ENCODE results near the gene NELFE.

NELFE gene

DNA sequence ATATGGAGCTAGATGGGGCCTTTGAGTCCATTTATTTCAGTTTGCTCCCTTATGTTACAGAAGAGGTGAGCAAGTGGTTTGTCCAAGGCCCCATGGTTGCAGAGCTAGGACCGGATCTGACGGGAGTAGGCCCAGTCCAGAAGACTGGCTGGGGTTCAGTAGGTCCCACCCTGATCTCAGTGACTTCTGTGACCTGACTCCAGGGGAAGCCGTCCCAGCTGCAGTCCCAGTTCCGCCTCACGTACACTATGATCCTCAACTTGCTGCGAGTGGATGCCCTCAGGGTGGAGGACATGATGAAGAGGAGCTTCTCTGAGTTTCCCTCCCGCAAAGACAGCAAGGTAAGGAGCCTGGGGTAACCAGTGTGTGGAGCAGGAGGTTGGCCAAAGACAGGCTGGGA is 7.7 kb upstream of the NELFE start:
- Histone ChIP-seq H3K4me3 (ENCODE audit: low read length in 2 of 2) (no peak overlapping the region), H3K27ac (ENCODE audit: low read depth in 2 of 2, low read length in 2 of 2) (no peak overlapping the region), H3K9me3 (ENCODE audit: control insufficient read depth in 2 of 2, low read length in 2 of 2) (no peaks in the 10 kb centered on the region), H3K27me3 (ENCODE audit: control insufficient read depth in 2 of 2, insufficient read depth in 2 of 2, low read length in 2 of 2) (no peaks in the 10 kb centered on the region), H3K36me3 (ENCODE audit: control insufficient read depth in 2 of 2, insufficient read depth in 2 of 2, low read length in 2 of 2) (peaks cover 70 to 78% of the 10 kb centered on the region in 2 donors), H3K9ac (ENCODE audit: low read depth in 1 of 2, low read length in 2 of 2) (no peak overlapping the region), H3K4me1 (ENCODE audit: control insufficient read depth in 2 of 2, insufficient read depth in 2 of 2, low read length in 2 of 2) (peaks cover 6 to 12% of the 10 kb centered on the region in 2 donors)

DNA sequence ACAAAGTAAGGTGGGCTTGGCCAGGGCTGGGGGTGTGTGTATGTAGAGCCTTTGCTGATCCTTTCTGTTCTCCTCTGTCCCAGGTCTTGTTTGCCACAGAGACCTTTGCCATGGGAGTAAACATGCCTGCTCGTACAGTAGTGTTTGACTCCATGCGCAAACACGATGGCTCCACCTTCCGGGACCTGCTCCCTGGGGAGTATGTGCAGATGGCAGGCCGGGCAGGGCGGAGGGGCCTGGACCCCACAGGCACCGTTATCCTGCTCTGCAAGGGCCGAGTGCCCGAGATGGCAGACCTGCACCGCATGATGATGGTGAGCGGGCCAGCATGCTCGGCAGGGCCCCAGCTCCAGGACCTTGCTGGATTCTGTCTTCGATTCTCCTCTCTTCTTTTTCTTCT is 6.9 kb upstream of the NELFE start:
- Histone ChIP-seq H3K36me3 (ENCODE audit: control insufficient read depth in 2 of 2, insufficient read depth in 2 of 2, low read length in 2 of 2) (peaks cover 76 to 87% of the 10 kb centered on the region in 2 donors), H3K4me1 (ENCODE audit: control insufficient read depth in 2 of 2, insufficient read depth in 2 of 2, low read length in 2 of 2) (peaks cover 0 to 4% of the 10 kb centered on the region in 2 donors), H3K27ac (ENCODE audit: low read depth in 2 of 2, low read length in 2 of 2) (no peak overlapping the region), H3K9me3 (ENCODE audit: control insufficient read depth in 2 of 2, low read length in 2 of 2) (no peaks in the 10 kb centered on the region), H3K4me3 (ENCODE audit: low read length in 2 of 2) (no peak overlapping the region), H3K27me3 (ENCODE audit: control insufficient read depth in 2 of 2, insufficient read depth in 2 of 2, low read length in 2 of 2) (no peaks in the 10 kb centered on the region), H3K9ac (ENCODE audit: low read depth in 1 of 2, low read length in 2 of 2) (no peak overlapping the region)

DNA sequence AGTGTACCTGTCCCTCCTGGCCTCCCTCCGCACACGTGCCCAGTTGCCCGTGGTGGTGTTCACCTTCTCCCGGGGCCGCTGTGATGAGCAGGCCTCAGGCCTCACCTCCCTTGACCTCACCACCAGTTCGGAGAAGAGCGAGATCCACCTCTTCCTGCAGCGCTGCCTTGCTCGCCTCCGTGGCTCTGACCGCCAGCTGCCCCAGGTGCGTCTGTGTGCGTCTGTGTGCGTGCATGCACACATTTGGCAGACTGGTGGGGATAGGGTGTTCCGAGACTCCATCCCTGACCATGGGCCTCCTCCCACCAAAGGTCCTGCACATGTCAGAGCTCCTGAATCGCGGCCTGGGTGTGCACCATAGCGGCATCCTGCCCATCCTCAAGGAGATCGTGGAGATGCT is 5.2 kb upstream of the NELFE start:
- Histone ChIP-seq H3K9me3 (ENCODE audit: control insufficient read depth in 2 of 2, low read length in 2 of 2) (no peaks in the 10 kb centered on the region), H3K9ac (ENCODE audit: low read depth in 1 of 2, low read length in 2 of 2) (no peak overlapping the region), H3K27ac (ENCODE audit: low read depth in 2 of 2, low read length in 2 of 2) (no peak overlapping the region), H3K36me3 (ENCODE audit: control insufficient read depth in 2 of 2, insufficient read depth in 2 of 2, low read length in 2 of 2) (peaks cover 62 to 73% of the 10 kb centered on the region in 2 donors), H3K4me3 (ENCODE audit: low read length in 2 of 2) (no peak overlapping the region), H3K4me1 (ENCODE audit: control insufficient read depth in 2 of 2, insufficient read depth in 2 of 2, low read length in 2 of 2) (peaks cover 5 to 8% of the 10 kb centered on the region in 2 donors), H3K27me3 (ENCODE audit: control insufficient read depth in 2 of 2, insufficient read depth in 2 of 2, low read length in 2 of 2) (no peaks in the 10 kb centered on the region)

- Histone ChIP-seq H3K9ac (ENCODE audit: low read depth in 1 of 2, low read length in 2 of 2) (no peak overlapping the region), H3K9me3 (ENCODE audit: control insufficient read depth in 2 of 2, low read length in 2 of 2) (no peaks in the 10 kb centered on the region), H3K36me3 (ENCODE audit: control insufficient read depth in 2 of 2, insufficient read depth in 2 of 2, low read length in 2 of 2) (peaks cover 48 to 55% of the 10 kb centered on the region in 2 donors), H3K4me3 (ENCODE audit: low read length in 2 of 2) (no peak overlapping the region), H3K4me1 (ENCODE audit: control insufficient read depth in 2 of 2, insufficient read depth in 2 of 2, low read length in 2 of 2) (peaks cover 14 to 17% of the 10 kb centered on the region in 2 donors), H3K27me3 (ENCODE audit: control insufficient read depth in 2 of 2, insufficient read depth in 2 of 2, low read length in 2 of 2) (no peaks in the 10 kb centered on the region), H3K27ac (ENCODE audit: low read depth in 2 of 2, low read length in 2 of 2) (no peak overlapping the region)
Observed at GRCh38 chr6:31961616-31962015, 2.8 kb upstream of the NELFE start.

- Histone ChIP-seq H3K27ac (ENCODE audit: low read depth in 2 of 2, low read length in 2 of 2) (peak overlapping the region; percentile 77 to 87), H3K36me3 (ENCODE audit: control insufficient read depth in 2 of 2, insufficient read depth in 2 of 2, low read length in 2 of 2) (peaks cover 51 to 56% of the 10 kb centered on the region in 2 donors), H3K4me3 (ENCODE audit: low read length in 2 of 2) (peak overlapping the region; percentile 90 to 99), H3K9ac (ENCODE audit: low read depth in 1 of 2, low read length in 2 of 2) (peak overlapping the region; percentile 94 to 98), H3K4me1 (ENCODE audit: control insufficient read depth in 2 of 2, insufficient read depth in 2 of 2, low read length in 2 of 2) (peaks cover 14 to 17% of the 10 kb centered on the region in 2 donors), H3K9me3 (ENCODE audit: control insufficient read depth in 2 of 2, low read length in 2 of 2) (no peaks in the 10 kb centered on the region), H3K27me3 (ENCODE audit: control insufficient read depth in 2 of 2, insufficient read depth in 2 of 2, low read length in 2 of 2) (no peaks in the 10 kb centered on the region)
Observed at GRCh38 chr6:31958412-31958740, 395 bp downstream of the NELFE start.

DNA sequence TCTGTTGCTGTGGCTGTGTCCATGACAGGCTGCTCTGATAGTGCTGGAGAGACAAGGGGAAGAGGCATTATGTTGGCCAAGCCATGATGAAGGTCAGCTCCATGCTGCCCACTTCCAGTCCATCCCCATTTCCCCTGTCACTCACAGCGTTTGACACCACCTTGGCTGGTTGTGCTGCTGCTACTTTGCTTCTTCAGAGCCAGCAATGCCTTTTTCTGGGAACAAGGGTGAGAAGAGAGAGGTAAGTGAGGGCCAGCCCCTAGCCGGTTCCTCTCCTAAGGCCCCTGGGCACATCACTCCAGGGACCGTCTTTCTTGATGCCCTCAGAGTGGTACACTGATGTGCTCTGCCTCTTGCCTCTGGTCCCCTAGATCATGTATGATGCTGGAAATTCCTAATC is 2.0 kb downstream of the NELFE start:
- no peak overlapping the region for H3K27ac ChIP-seq (ENCODE audit: low read depth in 2 of 2, low read length in 2 of 2)
- peaks cover 14 to 17% of the 10 kb centered on the region in 2 donors for H3K4me1 ChIP-seq (ENCODE audit: control insufficient read depth in 2 of 2, insufficient read depth in 2 of 2, low read length in 2 of 2)
- H3K9me3 ChIP-seq (ENCODE audit: control insufficient read depth in 2 of 2, low read length in 2 of 2) = no peaks in the 10 kb centered on the region
- H3K27me3 ChIP-seq (ENCODE audit: control insufficient read depth in 2 of 2, insufficient read depth in 2 of 2, low read length in 2 of 2) = no peaks in the 10 kb centered on the region
- H3K9ac ChIP-seq (ENCODE audit: low read depth in 1 of 2, low read length in 2 of 2) = no peak overlapping the region
- no peak overlapping the region for H3K4me3 ChIP-seq (ENCODE audit: low read length in 2 of 2)
- peaks cover 50 to 56% of the 10 kb centered on the region in 2 donors for H3K36me3 ChIP-seq (ENCODE audit: control insufficient read depth in 2 of 2, insufficient read depth in 2 of 2, low read length in 2 of 2)

DNA sequence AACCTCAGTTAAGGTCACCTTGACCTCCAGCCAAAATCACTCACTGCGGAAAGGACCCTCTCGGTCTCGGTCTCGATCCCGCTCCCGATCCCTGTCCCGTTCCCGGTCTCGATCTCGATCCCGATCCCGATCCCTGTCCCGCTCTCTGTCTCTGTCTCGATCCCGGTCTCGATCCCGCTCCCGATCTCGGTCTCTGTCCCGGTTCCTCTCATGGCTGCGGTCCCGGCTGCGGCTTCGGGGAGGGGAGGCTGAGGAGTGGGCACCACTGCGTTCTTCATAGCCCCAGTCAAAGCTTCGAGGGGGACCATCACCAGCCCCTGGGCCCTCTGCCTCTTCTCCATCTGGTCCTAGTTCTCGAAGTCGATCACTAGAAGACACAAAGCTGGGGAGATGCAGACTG is 4.3 kb downstream of the NELFE start:
- Histone ChIP-seq H3K4me3 (ENCODE audit: low read length in 2 of 2) (no peak overlapping the region), H3K9me3 (ENCODE audit: control insufficient read depth in 2 of 2, low read length in 2 of 2) (no peaks in the 10 kb centered on the region), H3K27me3 (ENCODE audit: control insufficient read depth in 2 of 2, insufficient read depth in 2 of 2, low read length in 2 of 2) (no peaks in the 10 kb centered on the region), H3K27ac (ENCODE audit: low read depth in 2 of 2, low read length in 2 of 2) (no peak overlapping the region), H3K4me1 (ENCODE audit: control insufficient read depth in 2 of 2, insufficient read depth in 2 of 2, low read length in 2 of 2) (peaks cover 13% of the 10 kb centered on the region in 2 donors), H3K9ac (ENCODE audit: low read depth in 1 of 2, low read length in 2 of 2) (no peak overlapping the region), H3K36me3 (ENCODE audit: control insufficient read depth in 2 of 2, insufficient read depth in 2 of 2, low read length in 2 of 2) (peaks cover 52 to 53% of the 10 kb centered on the region in 2 donors)

DNA sequence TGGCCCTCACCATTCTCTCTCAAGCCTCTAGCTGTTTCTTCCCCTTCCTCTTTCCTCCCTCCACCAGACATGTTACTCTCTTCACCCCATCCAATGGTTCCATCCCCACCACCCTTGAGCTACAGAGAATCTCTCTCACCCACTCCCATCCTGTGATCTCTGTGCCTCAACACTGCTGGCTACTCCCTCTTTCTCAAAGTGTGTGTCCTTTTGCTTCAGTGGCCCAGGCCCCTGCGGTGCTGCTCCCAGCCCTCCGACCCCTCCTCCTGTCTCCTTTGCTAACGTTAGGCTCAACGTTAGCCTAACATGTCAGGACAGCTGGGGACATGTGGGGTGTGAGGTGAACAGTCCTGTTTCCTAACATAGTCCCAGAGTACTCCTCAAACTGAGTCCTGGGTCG is 5.9 kb downstream of the NELFE start:
- Histone ChIP-seq H3K27ac (ENCODE audit: low read depth in 2 of 2, low read length in 2 of 2) (no peak overlapping the region), H3K27me3 (ENCODE audit: control insufficient read depth in 2 of 2, insufficient read depth in 2 of 2, low read length in 2 of 2) (no peaks in the 10 kb centered on the region), H3K9ac (ENCODE audit: low read depth in 1 of 2, low read length in 2 of 2) (no peak overlapping the region), H3K9me3 (ENCODE audit: control insufficient read depth in 2 of 2, low read length in 2 of 2) (no peaks in the 10 kb centered on the region), H3K4me3 (ENCODE audit: low read length in 2 of 2) (no peak overlapping the region), H3K36me3 (ENCODE audit: control insufficient read depth in 2 of 2, insufficient read depth in 2 of 2, low read length in 2 of 2) (peaks cover 52 to 53% of the 10 kb centered on the region in 2 donors), H3K4me1 (ENCODE audit: control insufficient read depth in 2 of 2, insufficient read depth in 2 of 2, low read length in 2 of 2) (peaks cover 2 to 3% of the 10 kb centered on the region in 2 donors)

DNA sequence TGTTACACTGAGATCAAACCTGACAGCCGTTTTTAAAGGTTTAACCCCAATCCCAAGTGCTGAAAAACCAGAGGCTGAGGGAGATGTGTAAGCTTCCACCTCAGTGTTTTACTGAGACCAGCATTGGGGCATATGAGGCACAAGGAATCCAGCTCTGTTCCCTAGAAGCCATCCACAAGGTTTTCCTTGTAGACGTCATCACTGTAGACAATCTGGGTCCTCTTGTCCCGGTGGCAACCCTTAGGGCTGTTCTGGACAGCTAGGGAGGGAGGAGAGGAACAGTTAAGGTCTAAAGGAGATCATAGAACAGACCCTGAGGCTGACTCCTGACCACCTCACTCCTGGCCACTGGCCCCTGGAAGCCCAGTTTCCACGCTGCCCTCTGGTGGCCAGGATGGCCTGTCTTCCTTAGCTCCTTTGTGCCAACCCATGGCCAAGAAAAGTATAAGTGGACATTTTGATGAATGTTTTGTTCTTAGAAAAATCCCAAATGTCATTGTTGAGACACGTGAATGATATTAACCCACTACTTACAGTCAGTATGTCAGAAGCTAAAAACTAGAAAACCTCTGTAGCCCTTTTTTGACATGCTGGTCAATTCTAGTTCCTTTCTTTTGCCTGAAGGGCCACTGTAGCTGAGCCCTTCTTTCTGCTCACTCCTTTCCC is 6.5 kb downstream of the NELFE start:
- peaks cover 52 to 53% of the 10 kb centered on the region in 2 donors for H3K36me3 ChIP-seq (ENCODE audit: control insufficient read depth in 2 of 2, insufficient read depth in 2 of 2, low read length in 2 of 2)
- H3K9ac ChIP-seq (ENCODE audit: low read depth in 1 of 2, low read length in 2 of 2) = no peak overlapping the region
- H3K4me3 ChIP-seq (ENCODE audit: low read length in 2 of 2) = no peak overlapping the region
- H3K27ac ChIP-seq (ENCODE audit: low read depth in 2 of 2, low read length in 2 of 2) = no peak overlapping the region
- no peaks in the 10 kb centered on the region for H3K9me3 ChIP-seq (ENCODE audit: control insufficient read depth in 2 of 2, low read length in 2 of 2)
- H3K4me1 ChIP-seq (ENCODE audit: control insufficient read depth in 2 of 2, insufficient read depth in 2 of 2, low read length in 2 of 2) = no peaks in the 10 kb centered on the region
- H3K27me3 ChIP-seq (ENCODE audit: control insufficient read depth in 2 of 2, insufficient read depth in 2 of 2, low read length in 2 of 2) = no peaks in the 10 kb centered on the region

GRCh38 chr6:31949926-31950548 is 8.7 kb downstream of the NELFE start:
- Histone ChIP-seq H3K27me3 (ENCODE audit: control insufficient read depth in 2 of 2, insufficient read depth in 2 of 2, low read length in 2 of 2) (no peaks in the 10 kb centered on the region), H3K27ac (ENCODE audit: low read depth in 2 of 2, low read length in 2 of 2) (no peak overlapping the region), H3K36me3 (ENCODE audit: control insufficient read depth in 2 of 2, insufficient read depth in 2 of 2, low read length in 2 of 2) (peaks cover 38 to 39% of the 10 kb centered on the region in 2 donors), H3K4me1 (ENCODE audit: control insufficient read depth in 2 of 2, insufficient read depth in 2 of 2, low read length in 2 of 2) (peaks cover 8 to 15% of the 10 kb centered on the region in 2 donors), H3K4me3 (ENCODE audit: low read length in 2 of 2) (no peak overlapping the region), H3K9me3 (ENCODE audit: control insufficient read depth in 2 of 2, low read length in 2 of 2) (no peaks in the 10 kb centered on the region), H3K9ac (ENCODE audit: low read depth in 1 of 2, low read length in 2 of 2) (no peak overlapping the region)

All from mucosa of rectum (tissue), 2 donors.